HG03097 (cell line): Measurements from ENCODE around the gene COA6.
A peak's percentile ranks its signal among the peaks of the same experiment; 100 is the strongest.

ENCODE experiments used
- ATAC-seq: cut with Tn5 transposase; IDR thresholded peaks from one replicate; pipeline ENCODE4 v1.9.1; 2021; ENCODE audit not compliant: unreplicated experiment, low FRiP score

The COA6 gene, protein sequence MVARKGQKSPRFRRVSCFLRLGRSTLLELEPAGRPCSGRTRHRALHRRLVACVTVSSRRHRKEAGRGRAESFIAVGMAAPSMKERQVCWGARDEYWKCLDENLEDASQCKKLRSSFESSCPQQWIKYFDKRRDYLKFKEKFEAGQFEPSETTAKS

DNA sequence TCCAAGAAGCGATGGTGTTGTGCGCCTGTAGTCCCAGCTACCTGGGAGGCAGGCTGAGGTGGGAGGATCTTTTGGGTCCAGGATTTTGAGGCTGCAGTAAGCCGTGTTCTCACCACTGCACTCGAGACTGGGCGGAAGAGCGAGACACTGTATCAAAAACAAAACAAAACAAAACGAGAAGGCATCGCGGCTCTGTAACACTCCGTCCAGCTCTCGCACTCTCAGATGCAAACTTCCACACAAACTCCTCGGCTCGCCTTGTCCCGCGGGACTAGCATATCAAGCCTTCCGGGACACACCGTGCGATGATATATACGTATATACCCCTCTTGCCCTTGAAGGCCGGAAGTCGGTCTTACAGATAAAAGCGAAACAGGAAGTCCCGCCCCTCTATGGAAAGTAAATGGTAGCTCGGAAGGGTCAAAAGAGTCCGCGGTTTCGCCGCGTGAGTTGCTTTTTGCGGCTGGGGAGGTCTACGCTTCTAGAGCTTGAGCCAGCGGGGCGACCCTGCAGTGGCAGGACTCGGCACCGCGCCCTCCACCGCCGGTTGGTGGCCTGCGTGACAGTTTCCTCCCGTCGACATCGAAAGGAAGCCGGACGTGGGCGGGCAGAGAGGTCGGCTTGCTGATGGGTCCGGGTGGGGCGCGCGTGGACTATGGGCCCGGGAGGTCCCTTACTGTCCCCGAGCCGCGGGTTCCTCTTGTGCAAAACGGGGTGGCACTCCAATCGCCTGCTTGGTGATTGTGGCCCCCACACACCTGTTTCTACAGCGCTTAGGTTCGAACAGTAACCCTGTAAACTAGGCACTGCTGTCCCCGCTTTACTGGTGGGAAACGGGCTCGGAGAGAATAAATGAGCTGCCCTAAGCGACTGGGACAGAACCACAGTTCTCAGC, at the start of gene COA6:
Gene COA6, plus strand, starts transcription at position 393 of the 895 bp plus-strand sequence. Its CDS starts 11 bp downstream, at position 404.
- ATAC-seq: peak; percentile 92

DNA sequence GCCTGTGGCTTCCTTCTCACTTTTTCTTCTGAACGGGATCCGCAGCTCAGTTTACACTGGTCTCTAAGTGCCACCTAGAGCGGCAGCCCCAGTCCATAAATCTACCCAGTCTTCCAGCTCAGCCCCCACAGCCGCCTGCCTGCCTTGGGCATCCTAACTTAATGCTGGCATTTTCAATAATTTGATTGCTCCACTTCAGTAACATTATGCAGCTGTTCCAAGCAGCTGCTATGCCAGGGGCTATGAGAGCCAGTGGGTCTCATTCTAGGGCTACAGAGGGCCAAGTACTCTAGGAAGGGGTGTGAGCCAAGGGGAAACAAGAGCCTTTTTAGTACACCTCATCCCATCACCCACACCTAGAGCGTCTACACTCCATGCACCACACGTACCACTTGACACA, 48.4 kb upstream of the COA6 start:
- ATAC-seq: no peak

DNA sequence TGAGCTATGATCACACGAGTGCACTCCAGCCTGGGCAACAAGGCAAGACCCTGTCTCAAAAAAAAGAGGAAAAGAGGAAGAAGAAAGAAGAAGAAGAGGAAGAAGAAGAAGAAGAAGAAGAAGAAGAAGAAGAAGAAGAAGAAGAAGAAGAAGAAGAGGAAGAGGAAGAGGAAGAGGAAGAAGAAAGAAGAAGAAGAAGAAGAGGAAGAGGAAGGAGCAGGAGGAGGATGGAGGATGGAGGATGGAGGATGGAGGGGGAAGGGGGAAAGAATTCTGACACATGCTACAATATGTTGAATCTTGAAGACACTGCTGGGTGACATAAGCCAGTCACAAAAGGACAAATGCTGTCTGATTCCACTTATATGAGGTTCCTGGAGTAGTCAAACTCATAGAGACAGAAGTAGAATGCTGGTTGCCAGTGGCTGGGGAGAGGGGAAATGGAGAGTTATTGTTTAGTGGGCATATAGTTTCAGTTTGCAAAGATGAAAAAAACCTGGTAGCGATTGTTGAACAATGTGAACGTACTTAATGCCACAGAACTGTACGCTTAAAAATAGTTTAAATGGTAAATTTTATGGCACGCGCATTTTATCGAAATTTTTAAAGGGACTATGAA, 47.3 kb upstream of the COA6 start:
- no peak for ATAC-seq

DNA sequence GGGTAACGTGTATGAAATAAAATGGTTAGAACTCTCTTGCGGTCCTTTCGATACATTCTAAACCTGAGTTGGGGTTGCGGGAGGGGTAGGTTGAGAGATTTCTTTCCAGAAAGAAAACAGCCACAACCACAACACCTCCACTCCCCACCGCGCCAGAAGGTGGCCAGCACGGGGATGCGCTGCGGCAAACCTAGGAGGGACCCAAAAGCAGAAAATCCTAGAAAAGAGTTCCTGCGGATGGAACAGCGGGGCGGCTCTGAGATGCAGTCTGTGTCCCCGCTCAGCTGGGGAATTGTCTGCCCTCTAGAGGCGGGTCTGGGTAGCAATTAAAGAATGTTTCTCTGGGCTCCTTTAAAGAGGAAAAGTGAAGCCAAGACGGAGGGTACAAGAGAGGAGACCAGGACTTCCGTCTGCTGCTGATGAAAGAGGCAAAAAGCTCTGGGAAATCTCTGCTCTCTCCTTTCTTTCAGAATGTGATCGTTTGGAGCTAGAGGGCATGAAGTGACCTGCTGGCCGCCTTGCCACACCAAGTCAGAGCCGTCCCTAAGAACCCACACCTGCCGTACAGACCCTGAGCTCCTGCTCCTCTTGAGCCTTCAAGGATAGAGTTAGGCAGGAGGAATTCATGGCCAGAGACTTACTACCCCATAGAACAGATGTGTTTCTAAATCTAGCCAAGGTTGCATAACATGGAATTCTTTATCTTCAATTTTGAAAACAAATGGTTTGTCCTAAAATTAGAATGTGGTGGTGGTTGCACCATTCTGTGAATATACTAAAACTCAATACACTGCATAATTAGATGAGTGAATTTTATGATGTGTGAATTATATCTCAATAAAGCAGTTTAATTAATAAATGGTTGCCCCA, 46.5 kb upstream of the COA6 start:
- peak; percentile 60 for ATAC-seq

DNA sequence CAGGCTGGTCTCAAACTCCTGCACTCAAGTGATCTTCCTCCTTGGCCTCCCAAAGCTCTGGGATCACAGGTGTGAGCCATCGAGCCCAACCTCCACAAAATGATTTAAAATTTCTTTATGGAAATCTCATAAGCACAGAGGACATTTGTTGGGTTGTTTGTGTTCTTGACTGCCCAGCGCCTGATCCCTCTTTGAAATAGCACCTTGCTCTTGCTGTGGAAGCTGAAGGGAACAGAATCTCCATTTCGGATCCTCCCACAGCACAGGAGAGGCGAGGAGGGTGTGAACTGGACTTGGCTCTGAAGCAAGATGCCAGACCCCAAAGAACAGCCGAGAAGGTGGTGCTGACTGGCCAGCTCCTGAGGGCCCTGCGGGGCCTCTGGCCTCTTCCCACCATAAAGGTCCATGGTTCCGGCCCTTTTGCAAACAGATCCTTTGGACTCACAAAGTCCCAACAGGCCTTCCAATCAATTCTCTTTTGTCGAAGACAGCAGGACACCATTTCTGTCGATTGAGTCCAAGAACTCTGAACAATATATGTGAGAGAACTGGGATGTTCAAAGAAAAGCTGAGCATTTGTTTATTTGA, 45.6 kb upstream of the COA6 start:
- ATAC-seq: no peak

DNA sequence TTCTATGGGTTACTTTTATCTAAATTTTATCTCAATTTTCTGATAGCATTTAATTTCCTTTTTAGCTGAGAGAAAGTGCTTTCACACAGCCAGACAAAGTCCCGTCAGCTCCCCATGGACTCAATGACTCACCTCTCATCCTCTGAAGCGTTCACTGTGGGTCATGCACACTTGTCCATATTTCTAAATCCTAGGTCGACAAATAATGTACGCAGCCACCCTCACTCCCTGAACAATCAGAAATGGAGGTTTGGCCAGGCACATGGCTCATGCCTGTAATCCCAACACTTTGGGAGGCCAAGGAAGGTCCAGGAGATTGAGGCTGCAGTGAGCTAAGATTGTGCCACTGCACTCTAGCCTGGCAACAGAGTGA, 42.4 kb upstream of the COA6 start:
- ATAC-seq: no peak

DNA sequence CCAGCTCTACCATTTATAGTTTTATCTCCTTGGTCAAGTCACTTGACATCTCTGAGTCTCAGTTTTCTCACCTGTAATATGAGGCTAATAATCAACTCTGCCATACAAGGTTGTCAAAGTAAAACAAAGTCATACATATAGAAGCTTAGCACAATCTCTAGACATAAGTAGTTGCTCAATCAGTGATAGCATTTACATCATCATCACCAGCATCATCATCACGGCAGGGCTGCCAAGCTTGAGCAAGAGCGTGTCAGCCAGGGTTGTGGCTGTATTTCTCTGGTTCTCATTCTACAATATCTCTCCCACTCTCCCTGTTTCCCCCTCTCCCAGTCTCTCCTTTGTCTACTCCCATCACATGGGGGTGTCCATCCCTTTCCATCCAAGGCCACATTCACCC, 41.7 kb upstream of the COA6 start:
- no peak for ATAC-seq

DNA sequence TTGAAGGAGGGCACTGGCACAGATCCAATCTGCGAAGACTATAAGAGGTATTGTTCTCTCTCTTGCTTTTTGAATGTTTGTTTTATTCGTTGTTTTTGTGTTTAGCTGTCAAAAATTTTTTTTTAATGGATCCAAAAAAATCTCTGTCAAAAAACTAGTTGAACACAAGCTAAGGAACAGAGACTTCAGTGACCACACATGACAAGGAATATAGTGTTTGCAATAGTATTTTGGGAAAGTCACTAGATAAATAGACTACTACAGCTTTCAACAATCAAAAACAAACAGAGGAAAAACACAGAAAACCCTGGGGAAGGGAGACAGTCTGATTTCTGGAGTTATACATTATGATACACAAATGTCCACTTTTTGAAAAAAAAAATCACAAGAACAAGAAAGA, 36.9 kb upstream of the COA6 start:
- ATAC-seq: no peak

DNA sequence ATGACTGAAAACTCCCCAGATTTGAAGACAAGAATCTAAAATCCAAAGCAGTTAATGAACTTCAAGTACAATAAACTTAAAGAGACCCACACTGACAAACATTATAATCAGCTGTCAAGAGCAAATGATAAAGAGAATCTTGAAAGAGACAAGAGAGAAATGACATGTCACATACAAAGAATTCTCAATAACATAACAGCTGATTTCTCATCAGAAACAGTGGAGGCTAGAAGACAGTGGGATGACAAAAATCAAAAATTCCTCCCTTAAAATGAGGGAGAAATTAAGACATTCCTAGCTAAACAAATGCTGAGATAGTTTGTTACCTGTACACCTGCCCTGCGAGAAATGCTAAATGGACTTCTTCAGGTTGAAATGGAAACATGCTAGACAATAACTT, 36.0 kb upstream of the COA6 start:
- no peak for ATAC-seq

DNA sequence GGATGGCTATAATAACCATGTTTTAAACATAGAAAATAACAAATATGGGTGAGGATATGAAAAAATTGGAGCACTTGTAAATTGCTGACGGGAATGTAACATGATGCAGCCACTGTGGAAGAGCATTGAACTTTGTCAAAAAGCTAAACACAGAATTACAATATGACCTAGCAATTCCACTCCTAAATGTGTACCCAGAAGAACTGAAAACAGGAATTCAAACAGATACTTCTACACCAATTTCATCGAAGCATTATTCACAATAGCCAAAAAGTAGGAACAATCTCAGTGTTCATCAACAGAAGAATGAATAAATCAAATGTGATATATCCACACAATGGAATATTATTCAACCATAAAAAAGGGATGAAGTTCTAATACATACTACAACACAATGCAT, 32.7 kb upstream of the COA6 start:
- no peak for ATAC-seq

DNA sequence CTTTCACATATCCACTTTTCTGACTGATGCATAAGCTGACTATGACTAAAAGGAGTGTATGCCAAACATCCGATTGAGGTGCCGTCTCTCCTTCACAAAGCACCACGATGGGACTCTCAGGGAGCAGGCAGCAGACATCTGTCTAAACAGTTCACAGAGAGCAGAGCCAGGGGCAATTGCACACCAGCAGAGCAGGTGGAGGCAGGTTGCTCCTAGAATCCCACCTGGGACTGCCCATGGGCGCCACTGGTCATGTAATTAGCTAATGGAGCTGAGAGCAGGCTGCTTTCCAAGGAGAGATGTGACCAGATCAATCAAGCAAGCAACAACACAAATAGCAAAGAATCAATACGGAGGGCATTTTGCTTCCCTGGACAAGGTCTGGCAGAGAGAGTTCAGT, 30.5 kb upstream of the COA6 start:
- no peak for ATAC-seq

DNA sequence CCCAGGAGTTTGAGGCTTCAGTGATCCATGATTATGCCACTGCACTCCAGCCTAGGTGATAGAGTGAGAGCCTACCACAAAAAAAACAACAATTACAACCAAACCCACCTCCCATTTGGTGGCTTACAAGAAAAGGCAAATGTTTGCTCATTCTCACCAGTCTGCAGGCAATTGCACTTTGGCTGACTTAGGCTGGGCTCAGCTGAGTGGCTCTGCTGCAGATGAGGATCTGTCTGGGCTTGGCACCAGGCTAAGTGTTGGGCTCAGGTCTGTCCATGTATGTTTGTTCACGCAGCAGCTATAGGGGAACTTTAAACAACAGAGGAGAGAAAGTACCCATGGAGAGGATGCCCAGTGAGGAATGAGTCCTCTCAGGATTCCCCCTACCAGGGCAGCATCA, 28.0 kb upstream of the COA6 start:
- ATAC-seq: no peak

DNA sequence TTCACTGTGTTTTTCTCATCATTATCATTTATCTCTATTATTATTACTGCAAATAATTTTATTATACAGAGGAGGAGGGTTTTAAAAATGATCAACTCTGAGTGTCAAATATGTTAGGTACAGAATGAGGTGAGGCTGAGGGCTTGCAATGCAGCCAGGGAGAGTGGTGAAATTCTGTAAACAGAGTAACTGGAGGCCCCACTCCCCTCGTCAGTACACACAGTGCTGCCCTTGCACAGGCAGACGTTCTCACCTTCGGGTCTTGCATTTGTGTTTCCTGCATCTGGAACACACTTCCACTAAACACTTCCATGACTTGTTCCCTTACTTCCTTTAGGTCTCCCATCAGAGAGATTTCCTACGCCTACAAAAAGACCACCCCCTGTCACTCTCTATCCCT, 24.3 kb upstream of the COA6 start:
- no peak for ATAC-seq

DNA sequence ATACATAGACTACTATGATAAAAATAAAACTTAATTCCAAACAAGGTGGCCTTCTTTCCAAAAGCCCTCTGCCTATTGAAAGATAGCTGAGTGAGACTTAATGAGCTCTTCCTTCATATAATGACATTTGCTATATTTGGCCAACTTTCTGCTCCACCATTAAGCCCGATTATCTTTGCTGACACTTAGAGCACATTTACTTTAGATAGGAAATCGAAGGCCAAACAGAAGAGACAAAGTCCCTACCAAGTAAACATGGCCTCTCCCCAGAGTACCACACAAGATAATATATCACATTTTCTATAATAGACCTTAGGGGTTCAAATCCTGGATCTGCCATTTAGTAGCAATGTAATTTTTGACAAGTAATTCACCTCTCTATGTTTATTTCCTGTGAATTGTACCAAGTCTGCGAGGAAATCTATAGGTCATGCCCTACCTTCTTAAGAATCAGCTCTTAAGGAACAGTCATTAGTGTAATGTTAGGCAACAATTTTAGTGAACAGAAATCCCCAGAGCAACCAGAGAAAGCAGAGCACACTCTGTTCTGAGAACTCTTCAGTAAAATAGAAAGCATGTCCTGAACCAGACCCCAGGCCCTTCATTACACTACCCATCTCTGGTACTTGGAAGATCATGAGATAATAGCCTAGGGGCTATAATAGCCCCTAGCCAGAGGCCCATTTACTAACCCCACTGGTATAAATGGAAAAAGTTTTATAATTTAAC, 17.3 kb upstream of the COA6 start:
- ATAC-seq: no peak

DNA sequence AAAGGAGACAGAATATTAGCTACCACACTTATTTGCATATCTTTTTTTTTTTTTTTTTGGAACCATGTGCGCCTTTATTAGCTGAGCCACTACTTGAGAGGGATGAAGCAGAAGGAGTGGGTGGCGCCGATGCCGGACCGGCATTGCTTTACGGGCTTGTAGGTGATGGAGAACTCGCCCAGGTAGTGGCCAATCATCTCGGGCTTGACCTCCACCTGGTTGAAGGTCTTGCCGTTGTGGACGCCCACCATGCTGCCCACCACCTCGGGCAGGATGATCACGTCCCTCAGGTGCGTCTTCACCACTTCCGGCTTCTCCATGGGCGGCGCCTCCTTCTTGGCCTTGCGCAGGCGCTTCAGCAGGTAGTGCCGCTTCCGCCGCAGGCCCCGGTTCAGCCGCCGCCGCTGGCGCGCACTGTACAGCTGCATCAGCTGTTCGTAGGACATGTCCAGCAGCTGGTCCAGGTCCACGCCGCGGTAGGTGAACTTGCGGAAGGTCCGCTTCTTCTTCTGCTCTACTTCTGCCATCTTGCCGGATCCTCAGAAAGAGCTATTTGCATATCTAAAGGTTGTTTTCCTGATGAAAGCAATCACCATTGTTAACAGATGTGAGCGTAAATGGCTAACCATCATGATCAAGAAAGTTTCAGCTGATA, 16.5 kb upstream of the COA6 start:
- ATAC-seq: peak; percentile 57

DNA sequence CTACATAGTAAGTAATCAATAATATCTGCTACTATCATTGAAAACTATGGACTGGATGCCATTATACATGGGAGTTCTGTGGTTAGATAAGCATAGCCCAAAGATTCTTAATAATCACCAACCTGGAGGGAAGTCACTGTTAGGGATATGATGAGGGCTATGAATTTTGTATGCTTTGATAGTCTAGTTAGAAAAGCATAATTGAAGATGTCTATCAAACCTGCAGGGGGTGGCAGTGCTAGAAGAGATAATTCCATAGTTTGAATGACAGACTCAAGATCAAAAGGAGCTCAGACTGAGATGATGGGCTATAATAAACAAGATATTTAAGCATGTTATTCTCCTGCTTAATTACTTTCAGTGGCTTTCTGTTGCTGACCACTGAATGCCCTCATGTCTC, 15.4 kb upstream of the COA6 start:
- no peak for ATAC-seq

DNA sequence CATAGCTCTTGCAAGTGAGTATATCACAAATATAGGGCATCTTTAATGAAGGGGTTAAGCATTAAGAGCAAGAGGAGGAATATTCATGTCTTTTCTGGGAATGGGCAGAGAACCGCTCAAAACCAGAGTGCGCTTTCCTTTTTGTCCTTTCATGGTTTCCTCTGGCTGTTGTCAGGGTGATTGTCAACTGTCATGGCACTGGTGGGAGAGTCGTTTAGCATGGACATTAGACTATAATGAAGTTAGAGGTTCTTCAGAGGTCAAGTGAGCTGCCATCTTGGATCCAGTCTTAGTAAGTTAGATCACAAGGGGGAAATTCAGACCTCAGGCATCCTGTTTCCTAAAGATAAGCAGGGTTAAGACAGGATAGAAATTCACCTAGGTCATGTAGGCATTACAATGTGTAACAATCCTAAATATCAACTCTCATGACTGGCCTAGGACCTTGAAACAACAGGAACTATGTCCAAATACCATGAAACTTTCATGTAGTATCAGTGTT, 12.1 kb upstream of the COA6 start:
- ATAC-seq: no peak

DNA sequence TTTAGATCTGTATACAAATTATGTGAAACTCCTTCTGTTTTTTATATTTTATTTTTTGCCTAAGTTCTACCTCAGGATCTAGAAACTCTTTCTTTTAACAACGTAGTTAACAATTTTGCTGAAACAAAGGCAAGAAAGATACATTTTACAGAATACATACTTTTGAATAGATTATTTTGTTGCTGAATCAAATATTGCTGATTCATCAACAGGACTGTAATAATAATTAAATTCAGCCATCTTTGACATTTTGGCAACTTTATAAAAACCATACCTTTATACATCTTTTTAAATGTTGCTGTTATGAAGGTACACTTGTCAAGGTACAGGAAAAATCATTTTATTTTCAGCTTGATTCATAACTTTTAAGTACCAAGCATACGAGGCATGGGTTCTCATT, 10.7 kb upstream of the COA6 start:
- ATAC-seq: no peak

DNA sequence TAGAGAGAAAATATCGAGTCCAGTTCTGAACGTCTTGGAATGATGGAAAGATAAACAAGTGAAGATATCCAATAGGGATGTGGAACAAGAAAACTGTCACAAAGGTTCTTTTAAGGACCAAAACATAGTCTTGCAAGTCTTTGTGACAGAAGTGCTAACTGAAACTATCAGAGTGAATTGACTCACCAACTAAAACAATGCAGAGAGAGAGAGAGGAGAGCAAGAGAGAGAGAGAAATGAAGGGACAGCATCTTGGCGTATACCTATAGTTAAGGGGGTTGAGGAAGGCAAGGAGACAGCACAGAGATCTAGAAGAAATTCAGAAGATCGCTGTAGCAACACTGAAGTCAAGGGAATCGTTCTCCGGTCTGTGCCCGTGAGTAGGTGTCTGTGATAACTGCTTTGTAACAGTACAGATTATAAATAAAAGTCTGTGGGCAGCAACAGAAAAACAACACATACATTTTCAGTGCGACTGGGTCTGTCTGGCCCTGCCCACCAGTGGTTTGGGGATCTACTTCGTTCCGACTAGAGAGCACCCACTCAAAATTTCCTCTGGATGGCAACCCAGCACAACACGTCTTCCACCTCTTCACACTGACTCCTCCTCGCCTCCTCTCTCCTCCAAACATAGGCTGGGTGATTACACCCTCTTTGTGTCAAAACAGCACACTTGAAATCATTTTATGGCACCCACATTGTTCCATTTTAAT, 4.8 kb upstream of the COA6 start:
- ATAC-seq: no peak
